Thoracic aorta (tissue), 2 donors: ENCODE results near the gene DPPA5. TPM values are rescaled to one million over a fixed set of nuclear protein-coding genes. Genes with fewer than 3 reads are reported as not detected.

Source experiments
- ATAC-seq: fragments of 150-250 bp; one replicate; pipeline ENCODE4 v1.8.0; 2017; ENCODE audit warnings: low read depth; ENCODE audit not compliant: insufficient number of reproducible peaks, low FRiP score
- DNase-seq: peaks from one replicate; pipeline ENCODE4 v3.0.0-alpha.2; 2020; ENCODE audit warnings: low spot score
- H3K27ac ChIP-seq, 2 donors: fragments of 200-600 bp; sonication (generic); 1 replicate in 1 of 2; 2 replicates in 1 of 2; pipeline ENCODE4 v1.5.1; 2016; ENCODE audit warnings: mild to moderate bottlenecking in 2 of 2, moderate library complexity in 2 of 2
- H3K27me3 ChIP-seq: fragments of 200-600 bp; sonication (generic); replicated peaks from 2 replicates; pipeline ENCODE4 v1.6.0; 2016; ENCODE audit warnings: mild to moderate bottlenecking; ENCODE audit not compliant: insufficient read depth
- H3K36me3 ChIP-seq: fragments of 200-600 bp; sonication (generic); one replicate; pipeline ENCODE4 v1.5.1; 2016
- H3K4me1 ChIP-seq, 2 donors: fragments of 200-600 bp; sonication (generic); 1 replicate in 1 of 2; 2 replicates in 1 of 2; pipeline versions ENCODE4 v1.5.1 to v1.6.0; 2016; ENCODE audit warnings: low read depth in 2 of 2, mild to moderate bottlenecking in 1 of 2; ENCODE audit not compliant: control insufficient read depth in 1 of 2
- H3K4me3 ChIP-seq: fragments of 200-600 bp; sonication (generic); 2 replicates; pipeline ENCODE4 v1.5.1; 2016; ENCODE audit warnings: mild to moderate bottlenecking
- H3K9me3 ChIP-seq: fragments of 200-600 bp; sonication (generic); 2 replicates; pipeline ENCODE4 v1.5.1; 2016
- total RNA-seq, 2 donors: library from RNA; depleted of rRNA; stranded (reverse); fragments of >200 nt; gene quantifications; one replicate each; pipeline versions ENCODE4 v1.1.0 to v1.2.3, GENCODE V29; 2016
- TF ChIP-seq, protein P1 (sequence below): fragments of 200-600 bp; sonication (generic); IDR thresholded peaks from one replicate; pipeline ENCODE4 v1.5.1; 2019; ENCODE audit warnings: antibody characterized with exemption

The DPPA5 gene
- total RNA-seq, 2 donors from 2014 or later, result not detected

DNA sequence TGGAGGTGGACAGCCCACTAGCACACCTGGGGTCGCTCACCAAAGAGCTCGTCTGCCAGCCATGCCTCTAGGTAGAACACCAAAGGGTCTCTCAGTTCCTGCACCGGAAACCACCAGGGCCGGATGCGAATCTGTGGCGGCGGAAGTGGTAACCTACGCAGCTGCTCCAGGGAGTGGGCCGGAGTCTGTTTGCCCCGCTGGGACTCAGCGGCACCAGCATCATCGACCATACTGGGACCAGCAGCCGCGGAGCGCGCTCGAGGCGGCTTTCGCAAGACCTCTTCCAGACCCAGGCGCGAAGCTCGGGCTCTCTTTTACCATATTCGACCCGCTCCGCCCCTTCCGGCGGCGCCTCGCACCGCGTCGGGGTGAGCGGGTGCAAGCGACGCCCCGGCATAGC, 15.5 kb upstream of the DPPA5 start, which contains the start of gene OOEP:
Gene OOEP, minus strand, starts transcription at position 335 of the 400 bp plus-strand sequence. Its CDS starts 105 bp downstream, at position 230.
- DNase-seq (no peak), ATAC-seq (no peak)
- TF ChIP-seq, protein P1, sequence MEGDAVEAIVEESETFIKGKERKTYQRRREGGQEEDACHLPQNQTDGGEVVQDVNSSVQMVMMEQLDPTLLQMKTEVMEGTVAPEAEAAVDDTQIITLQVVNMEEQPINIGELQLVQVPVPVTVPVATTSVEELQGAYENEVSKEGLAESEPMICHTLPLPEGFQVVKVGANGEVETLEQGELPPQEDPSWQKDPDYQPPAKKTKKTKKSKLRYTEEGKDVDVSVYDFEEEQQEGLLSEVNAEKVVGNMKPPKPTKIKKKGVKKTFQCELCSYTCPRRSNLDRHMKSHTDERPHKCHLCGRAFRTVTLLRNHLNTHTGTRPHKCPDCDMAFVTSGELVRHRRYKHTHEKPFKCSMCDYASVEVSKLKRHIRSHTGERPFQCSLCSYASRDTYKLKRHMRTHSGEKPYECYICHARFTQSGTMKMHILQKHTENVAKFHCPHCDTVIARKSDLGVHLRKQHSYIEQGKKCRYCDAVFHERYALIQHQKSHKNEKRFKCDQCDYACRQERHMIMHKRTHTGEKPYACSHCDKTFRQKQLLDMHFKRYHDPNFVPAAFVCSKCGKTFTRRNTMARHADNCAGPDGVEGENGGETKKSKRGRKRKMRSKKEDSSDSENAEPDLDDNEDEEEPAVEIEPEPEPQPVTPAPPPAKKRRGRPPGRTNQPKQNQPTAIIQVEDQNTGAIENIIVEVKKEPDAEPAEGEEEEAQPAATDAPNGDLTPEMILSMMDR, result no peak
- Histone ChIP-seq H3K27ac (no peak within 1 kb of the TSS), H3K36me3 (no peaks in the 10 kb centered on the region), H3K4me3 (no peak within 1 kb of the TSS), H3K27me3 (no peaks in the 10 kb centered on the region), H3K9me3 (no peaks in the 10 kb centered on the region), H3K4me1 (no peaks in the 10 kb centered on the region)

DNA sequence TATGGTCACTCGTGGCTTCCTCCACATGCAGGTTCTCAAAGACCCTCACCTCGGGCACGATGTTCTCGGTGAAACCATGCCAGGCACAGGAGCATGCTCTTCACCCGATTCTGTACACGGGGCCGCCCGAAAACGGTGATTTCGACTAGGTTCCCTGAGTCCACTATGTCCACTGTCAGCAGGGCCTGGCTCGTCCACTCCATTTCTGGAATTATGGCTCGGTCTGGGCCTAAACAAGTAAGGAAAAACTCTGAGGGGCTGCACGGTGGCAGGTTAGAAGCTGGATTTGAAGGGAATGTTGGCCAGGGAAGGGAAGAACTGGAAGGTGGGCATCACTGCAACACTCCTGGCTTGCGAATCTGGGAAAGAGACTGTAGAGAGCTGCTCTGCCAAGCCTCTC, 15.1 kb upstream of the DPPA5 start:
- TF ChIP-seq, protein P1, result no peak
- Histone ChIP-seq H3K36me3 (no peaks in the 10 kb centered on the region), H3K4me1 (no peaks in the 10 kb centered on the region), H3K27me3 (no peaks in the 10 kb centered on the region), H3K9me3 (no peaks in the 10 kb centered on the region), H3K4me3 (no peak overlapping the region), H3K27ac (no peak overlapping the region)
- ATAC-seq, result no peak
- DNase-seq, result no peak

DNA sequence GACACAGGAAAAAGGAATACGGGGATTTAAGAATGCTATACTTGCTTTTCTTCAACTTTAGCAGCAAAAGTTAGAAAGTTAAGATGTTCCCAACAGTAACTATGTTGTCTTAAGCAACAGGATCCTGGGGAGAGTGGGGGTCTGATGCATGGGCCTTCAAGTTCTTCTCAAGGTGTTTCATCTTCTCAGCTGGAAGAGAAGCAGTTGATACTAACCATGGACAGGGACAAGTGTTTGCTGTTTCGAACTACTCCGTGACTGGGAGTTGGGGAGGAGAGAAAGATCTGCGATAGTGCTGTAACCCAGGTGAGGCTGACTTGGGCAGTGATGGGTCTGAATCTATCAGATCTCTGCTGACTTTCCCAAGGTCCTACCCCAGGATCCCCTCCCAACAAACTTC, 14.6 kb upstream of the DPPA5 start:
- no peak overlapping the region for H3K27ac ChIP-seq
- ATAC-seq, result no peak
- H3K27me3 ChIP-seq, result no peaks in the 10 kb centered on the region
- TF ChIP-seq, protein P1, result no peak
- H3K4me1 ChIP-seq, result no peaks in the 10 kb centered on the region
- DNase-seq, result no peak
- no peak overlapping the region for H3K4me3 ChIP-seq
- no peaks in the 10 kb centered on the region for H3K36me3 ChIP-seq
- no peaks in the 10 kb centered on the region for H3K9me3 ChIP-seq

DNA sequence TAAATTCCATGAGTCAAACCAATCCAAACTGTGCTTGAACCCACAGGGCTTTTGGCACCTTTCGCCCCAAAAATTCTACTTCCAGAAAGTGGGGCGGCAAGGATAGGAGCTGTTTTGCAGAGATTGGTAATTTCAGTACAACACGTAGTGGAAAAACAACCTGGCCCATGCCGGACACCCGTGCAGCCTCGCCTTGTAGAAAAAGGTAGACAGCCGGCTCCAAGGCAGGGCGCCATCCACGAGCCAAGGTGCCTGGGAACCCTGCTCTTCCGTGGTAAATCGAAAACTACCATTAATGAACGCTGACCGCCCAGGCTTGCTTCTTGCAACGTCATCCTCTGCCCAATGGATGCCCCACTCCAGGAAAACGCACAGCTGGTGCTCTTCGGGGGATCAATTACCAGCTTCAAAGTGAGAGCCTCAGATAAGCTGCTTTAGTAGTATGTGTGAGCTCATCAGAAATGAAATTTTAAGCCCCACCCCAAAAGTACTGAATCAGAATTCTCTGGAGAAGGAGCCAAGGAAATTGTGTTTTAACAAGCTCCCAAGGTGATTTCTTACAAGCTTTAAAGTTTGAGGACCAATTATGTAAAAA, 13.8 kb upstream of the DPPA5 start:
- no peaks in the 10 kb centered on the region for H3K27me3 ChIP-seq

DNA sequence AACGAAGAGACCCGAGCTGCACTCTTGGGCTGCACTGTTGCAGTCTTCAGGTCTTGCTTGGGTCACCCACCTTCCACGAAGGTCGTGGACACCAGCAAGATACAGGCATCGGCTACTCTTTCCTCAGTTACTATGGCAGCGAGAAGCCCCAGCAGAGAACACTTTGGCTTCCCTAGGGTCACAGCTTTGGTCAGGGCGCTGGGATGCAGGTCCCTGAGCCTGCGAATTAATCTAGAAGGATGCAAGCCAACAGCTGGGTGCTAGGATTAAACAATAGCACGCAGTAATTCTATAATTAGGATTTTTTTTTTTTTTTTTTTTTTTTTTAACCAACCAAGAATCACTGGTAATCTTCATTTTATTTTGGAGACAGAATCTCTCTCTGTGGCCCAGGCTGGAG, 10.5 kb upstream of the DPPA5 start:
- Histone ChIP-seq H3K27me3 (no peaks in the 10 kb centered on the region), H3K36me3 (no peaks in the 10 kb centered on the region), H3K4me3 (no peak overlapping the region), H3K27ac (no peak overlapping the region), H3K4me1 (no peaks in the 10 kb centered on the region), H3K9me3 (no peaks in the 10 kb centered on the region)
- ATAC-seq (no peak), DNase-seq (no peak)
- TF ChIP-seq, protein P1, result no peak

More for the DNA sequence above, 13.8 kb upstream of the DPPA5 start:
- no peaks in the 10 kb centered on the region for H3K4me1 ChIP-seq
- H3K9me3 ChIP-seq, result no peaks in the 10 kb centered on the region
- H3K4me3 ChIP-seq, result no peak overlapping the region
- ATAC-seq (no peak), DNase-seq (no peak)
- TF ChIP-seq, protein P1, result no peak
- H3K27ac ChIP-seq, result no peak overlapping the region
- no peaks in the 10 kb centered on the region for H3K36me3 ChIP-seq
